Measurements from ENCODE around the gene RIT2.

- TF ChIP-seq POLR2A (IDR thresholded peaks at IDR 0.05), result no peak
- TF ChIP-seq EP300 (IDR thresholded peaks at IDR 0.05), result no peak
- no peak for TF ChIP-seq CTCF (IDR thresholded peaks at IDR 0.05)
These were observed 146.1 kb downstream of the RIT2 start for GRCh38 chr18:42969366-42969765.
